Activated CD8-positive, alpha-beta memory T cell treated with anti-CD3 and anti-CD28 coated beads for 24 hours (primary cell): ENCODE results near the gene GPR78.

Source experiments
- DNase-seq: peaks from one replicate; pipeline ENCODE4 v3.0.0-alpha.2; 2020

Gene GPR78

DNA sequence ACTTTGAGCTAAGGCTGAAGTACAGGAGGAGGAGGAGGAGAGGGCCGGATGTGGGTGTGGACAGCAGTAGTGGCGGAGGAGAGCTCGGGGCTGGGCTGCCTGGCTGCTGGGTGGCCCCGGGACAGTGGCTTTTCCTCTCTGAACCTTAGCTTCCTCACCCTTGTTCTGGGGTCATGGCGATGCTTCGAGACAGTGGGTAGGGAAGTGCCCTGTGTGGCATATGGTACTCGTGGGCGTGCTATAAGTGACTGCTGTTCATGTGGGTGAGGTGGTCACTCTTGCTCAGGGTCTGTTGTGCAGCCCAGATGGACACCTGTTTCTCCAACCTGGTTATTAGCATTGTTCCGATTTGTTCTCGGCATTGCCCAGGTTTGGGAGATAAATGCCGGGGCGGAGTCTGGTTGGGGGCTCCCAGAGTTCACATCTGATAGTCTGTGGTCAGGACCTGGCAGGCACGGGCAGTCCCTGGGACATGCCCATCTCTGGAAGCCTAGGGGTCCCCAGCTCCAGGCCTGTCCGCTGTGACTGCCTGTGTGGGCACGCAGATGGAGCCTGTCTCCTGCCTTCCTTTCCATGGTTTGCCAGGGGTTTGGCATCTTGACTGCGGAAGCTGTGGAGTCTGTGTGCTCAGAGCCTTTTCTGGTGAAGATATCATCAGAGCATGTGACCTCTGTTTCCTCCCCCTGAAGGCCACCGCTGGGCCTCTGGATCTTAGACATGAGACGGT is 7.4 kb downstream of the GPR78 start:
- DNase-seq: no peak

DNA sequence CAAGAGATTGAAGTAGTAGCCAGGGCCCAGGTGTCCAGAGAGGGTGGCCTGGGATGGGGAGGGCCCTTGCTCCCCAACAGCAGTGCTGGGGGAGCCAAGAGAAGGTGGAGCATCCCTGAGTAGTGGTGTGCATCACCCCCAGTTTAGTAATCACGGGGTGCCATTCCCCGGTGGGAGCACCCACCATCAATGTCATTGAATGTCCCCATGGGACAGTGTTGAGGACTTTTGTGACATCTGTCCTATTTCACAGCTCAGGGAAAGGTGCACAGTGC is 7.9 kb downstream of the GPR78 start:
- no peak for DNase-seq

DNA sequence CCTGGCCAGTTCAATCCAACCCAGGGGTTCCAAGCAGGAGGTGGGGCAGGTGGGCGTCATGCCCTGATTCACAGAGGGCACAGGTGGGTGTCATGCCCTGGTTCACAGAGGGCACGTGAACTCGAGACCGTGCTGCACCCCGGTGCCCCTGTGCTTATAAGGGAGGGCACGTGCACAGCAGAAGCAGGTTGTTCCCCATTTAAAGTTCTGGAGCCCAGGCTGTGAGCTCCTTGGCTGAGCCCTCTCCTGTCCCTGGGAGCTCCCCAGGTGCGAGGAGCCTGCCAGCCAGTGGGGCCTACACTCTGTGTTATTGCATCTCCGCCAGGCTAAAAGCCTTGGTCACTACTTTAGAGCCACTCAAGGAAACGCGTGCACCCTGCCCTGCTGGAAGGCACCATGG is 9.1 kb downstream of the GPR78 start:
- no peak for DNase-seq

GRCh38 chr4:8589823-8590545 is 9.8 kb downstream of the GPR78 start:
- no peak for DNase-seq

GRCh38 chr4:8590546-8590880 is 10.3 kb downstream of the GPR78 start:
- no peak for DNase-seq

DNA sequence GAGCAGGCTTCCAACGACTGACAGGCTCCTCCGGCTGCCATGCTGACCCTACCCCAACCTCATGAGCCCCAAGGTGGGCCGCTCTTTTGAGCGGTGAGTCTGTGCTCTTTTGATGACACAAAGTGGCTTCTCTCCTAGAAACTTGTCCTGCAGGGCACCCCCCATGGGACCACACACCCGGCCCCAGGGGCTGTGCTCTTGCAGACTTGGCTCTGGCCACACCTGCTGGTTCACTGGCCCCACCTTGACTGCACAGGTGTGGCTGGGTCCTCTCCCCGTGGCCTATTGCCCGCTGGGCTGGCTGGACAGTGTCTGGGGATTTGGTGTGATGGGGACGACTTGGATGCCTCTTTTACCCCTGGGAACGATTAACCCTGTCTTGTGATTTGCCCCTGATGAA is 10.9 kb downstream of the GPR78 start:
- no peak for DNase-seq

DNA sequence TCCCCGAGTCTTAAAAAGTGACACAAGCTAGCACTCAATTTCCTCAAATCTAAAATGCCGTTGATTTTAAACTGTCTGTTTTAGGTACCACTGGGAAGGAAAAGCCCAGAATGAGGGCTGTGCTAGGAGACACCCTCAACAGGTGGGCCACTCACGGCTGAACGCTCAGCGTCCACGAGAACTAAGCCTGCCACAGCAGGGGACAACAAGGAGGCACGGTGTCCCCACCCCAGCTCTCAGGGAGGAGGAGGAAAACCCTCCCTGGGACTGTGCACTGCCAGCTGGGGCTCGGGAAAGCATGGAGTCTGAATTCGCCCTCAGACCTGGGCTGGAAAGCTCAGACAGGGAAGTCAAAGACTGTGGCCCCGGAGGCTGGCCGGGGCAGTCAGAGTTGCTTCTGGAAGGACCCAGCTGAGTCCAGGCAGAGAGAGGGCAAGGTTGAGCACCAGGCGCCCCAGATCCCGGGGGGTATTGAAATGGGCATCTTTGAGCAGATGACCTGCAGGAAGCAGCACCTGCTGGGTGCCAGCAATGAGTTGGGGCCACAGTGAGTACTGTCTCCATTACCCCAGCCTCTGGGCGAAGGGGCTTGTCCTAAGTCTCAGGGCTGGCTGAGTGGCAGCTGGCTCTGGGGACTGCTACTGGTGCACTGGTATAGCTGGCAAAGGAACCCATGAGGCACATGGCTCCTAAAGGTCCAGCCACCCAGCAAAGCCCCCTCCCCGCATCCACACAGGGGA is 11.6 kb downstream of the GPR78 start:
- DNase-seq: no peak

DNA sequence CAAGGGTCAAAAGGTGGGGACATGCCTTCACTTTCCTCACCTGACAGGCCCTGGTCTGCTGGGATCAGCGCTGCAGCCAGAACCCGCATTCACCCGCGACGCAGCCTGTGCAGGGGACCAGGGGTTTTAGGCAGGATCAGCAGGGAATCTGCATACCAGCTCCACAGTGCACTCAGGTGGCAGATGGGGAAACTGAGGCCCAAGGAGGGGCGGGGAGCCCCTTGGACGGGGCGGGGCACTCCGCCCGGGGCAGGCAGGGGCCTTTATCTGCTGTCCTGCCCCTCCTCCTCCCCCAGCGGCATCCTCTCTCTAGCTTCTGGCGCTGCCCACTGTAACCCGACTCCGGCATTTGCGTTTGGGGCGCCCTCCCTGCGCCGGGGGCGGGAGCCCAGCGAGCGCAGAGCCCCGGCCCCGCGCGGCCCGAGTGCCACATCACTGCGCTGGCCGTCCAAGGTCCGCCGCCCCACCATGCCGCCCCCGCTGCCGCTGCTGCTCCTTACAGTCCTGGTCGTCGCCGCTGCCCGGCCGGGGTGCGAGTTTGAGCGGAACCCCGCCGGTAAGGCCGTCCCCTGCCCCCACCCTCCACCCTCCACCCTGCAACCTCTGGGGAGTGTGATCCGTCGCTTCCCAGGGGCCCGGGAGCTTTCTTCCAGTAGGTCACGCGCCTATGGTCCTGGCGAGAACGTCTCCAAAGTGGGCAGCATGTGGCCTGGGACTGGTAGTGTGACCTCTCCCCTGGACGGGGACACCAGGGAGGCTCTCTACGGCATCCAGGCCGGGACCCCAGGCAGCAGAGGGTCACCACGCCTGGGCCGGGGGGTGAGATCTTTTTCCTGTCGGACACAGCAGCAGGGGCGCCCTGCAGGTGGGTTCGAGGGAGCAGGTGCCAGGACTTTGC is 12.4 kb downstream of the GPR78 start, which contains the start of gene CPZ:
TSS of gene CPZ (plus strand) at position 400 of the 898 bp plus-strand sequence. CDS start at position 469, 69 bp downstream.
- no peak for DNase-seq

DNA sequence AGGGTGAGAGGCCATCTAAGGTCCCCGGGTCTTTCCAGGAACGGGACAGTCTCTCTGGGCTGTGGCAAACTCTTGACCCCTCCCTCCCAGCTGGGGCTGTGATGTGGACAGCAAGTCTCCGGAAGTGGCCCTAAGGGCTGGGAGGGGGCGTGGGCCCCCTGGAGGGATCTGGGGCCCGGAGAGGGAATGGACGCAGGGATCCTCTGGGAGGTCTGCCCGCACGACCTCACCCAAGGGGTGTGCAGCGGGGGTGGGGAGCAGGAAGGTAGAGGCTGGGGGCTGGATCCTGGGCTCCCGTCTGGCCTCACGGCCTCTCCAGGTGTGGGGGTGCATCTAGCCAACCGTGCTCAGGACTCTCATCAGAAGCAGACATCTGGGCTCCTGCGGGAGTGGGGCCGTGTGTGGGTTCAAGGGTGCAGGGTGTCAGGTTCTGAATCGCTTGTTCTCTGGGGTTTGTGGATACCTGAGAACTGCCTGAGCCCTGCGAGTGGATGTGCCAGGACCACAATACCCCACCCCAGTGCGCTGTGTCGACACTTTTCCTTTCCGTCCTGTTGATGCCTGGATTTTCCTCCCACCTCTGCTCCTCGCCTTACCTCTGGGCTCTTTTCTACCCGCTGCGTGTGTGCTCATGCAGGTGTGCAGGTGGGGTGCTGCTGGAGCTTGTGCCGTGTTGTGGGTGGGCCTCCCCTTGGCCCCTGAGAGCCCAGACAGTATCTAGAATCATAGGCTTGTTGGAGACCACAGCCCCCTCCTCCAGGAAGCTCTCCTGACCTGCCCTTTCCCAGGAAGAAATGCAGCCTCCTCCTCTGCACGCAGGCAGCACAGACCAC is 13.3 kb downstream of the GPR78 start:
- no peak for DNase-seq

GRCh38 chr4:8594097-8595038 is 14.2 kb downstream of the GPR78 start:
- DNase-seq: no peak

- no peak for DNase-seq
Measured at GRCh38 chr4:8595237-8596087, 15.3 kb downstream of the GPR78 start.

- DNase-seq: no peak
Measured at GRCh38 chr4:8596891-8597290, 16.7 kb downstream of the GPR78 start.

GRCh38 chr4:8597319-8597718 is 17.1 kb downstream of the GPR78 start:
- DNase-seq: no peak

GRCh38 chr4:8597791-8598190 is 17.6 kb downstream of the GPR78 start:
- DNase-seq: no peak

- no peak for DNase-seq
Measured at GRCh38 chr4:8598391-8599090, 18.3 kb downstream of the GPR78 start.

DNA sequence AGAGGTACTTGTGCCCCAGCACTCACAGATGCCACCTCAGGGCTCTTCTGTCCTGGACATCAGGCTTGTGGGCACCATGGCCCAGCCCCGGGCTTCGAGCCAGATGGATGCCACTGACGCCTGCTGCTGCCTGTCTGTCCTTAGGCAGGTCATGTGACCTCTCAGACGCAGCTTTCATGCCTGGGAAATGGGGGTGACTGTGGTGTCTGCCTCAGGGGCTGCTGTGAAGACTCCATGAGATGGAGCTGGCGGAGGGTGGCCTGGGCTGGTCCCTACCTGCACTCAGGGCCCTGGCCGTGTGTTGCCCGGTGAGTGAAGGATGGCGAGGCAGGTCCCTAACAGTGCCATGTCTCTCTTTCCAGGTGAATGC is 18.9 kb downstream of the GPR78 start:
- no peak for DNase-seq

DNA sequence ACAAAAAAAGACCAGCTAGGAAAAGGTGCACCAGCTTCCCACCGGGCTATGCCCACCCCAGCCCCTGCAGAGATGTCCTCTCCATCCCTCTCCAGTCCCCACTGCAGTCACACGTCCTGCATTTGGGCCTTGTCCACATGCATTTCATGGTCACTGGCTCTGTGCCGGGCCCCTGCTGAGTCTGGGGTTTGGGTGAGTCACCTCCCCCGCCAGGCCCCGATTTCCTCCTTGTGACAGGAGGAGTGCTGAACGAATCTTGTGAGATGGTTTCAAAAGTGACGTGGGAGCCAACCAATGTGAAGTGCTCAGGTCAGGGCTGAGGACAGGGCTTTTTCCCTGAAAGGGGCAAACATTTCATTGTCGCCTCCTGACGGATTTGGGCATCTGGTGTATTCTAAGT is 19.5 kb downstream of the GPR78 start:
- no peak for DNase-seq

- no peak for DNase-seq
Measured at GRCh38 chr4:8600266-8600665, 20.1 kb downstream of the GPR78 start.

GRCh38 chr4:8600686-8601085 is 20.5 kb downstream of the GPR78 start:
- DNase-seq: no peak
